ENCODE data around the gene ALDH2.
"Not testable (repeated sequence)": the region's sequence is repeated elsewhere in the genome, so short reads cannot be mapped to it uniquely, and the experiment has no call there.

ALDH2 gene

DNA sequence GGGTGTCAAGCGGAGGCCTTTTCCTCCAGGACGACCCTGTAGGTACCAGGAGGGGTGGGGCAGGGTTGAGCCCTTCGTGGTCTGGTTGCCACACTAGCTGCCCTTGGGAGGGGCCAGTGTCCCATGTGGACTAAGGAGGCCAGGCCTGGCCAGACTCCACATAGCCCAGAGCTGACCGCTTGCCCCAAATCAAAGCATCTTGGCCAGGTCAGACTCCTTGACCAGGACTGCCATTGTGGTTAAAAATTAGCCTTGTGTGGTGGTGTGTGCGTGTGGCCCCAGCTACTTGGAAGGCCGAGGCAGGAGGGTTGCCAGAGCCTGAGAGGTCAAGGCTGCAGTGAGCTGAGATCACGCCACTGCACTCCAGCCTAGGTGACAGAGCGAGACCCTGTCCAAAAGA is 24.8 kb downstream of the ALDH2 start:
- no peak for DNase-seq

DNA sequence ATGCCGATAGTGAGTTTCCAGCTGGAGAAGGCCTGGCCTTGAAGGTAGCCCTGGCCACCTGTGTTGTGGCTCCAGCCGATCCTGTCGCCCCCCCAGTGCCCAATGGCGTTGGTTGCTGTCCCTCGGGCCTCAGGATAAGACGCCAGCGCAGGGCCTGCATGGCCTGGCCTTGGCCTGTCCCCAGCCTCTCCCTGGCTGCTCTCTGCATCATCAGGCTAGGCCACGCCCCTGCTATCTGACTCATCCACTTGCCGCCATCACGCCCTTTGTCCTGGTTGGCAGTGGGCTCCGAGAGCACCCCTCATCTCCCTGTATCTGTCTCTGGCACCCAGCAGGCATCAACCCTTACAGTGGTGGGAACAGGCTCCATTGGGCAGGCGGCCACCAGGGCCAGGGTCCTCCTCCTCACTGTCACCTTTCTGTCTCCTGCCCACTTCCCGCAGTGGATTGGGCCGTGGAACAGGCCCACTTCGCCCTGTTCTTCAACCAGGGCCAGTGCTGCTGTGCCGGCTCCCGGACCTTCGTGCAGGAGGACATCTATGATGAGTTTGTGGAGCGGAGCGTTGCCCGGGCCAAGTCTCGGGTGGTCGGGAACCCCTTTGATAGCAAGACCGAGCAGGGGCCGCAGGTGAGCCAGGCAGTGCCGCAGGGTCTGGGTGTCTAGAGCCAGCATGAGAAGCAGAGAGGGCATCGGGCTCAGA is 25.6 kb downstream of the ALDH2 start:
- DNase-seq = no peak

DNA sequence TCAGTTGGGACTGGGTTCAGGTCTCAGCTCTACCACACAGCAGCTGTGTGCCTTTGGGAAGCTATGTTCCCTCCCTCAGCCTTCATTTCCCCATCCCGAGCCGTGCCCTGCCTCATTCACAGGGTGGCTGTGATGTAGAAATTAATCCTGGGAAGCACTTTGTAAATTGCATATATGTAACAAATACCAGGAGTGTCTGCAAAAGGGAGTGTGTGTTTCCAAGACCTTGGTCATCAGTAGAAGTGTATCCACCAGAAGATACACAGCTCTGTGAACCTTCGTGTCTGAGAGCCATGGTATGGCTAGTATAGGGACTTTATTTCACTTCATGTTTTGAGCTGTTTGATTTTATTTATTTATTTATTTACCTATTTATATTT is 26.1 kb downstream of the ALDH2 start:
- no peak for DNase-seq

DNA sequence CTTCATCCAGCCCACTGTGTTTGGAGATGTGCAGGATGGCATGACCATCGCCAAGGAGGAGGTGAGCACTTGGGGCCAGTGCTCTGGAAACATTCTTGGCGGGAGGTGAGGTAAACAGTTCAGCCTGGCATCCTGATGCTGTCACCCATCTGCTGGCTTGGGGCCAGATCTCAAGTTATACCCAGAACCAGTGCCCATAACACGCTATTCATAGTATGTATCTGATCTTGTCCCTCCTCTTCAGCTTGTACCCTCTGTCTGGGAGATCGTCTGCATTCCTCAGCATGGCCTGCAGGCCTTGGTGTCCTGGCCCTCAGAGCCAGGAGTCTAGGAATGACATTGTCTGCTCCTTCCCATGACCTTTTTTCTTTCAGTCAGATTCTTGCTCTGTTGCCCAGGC is 31.4 kb downstream of the ALDH2 start:
- DNase-seq = no peak

DNA sequence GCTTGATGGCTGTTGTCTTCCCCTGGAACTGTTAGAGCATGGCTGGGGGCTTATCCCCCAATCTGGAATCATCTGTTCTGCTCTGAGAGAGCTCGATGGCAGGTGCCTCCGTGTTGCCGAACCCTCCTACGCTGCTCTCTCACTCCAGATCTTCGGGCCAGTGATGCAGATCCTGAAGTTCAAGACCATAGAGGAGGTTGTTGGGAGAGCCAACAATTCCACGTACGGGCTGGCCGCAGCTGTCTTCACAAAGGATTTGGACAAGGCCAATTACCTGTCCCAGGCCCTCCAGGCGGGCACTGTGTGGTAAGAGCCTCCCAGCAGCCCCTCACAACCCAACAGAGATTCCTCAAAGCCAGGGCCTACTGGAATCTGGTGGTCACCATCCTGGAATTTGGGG is 33.0 kb downstream of the ALDH2 start:
- DNase-seq = no peak

DNA sequence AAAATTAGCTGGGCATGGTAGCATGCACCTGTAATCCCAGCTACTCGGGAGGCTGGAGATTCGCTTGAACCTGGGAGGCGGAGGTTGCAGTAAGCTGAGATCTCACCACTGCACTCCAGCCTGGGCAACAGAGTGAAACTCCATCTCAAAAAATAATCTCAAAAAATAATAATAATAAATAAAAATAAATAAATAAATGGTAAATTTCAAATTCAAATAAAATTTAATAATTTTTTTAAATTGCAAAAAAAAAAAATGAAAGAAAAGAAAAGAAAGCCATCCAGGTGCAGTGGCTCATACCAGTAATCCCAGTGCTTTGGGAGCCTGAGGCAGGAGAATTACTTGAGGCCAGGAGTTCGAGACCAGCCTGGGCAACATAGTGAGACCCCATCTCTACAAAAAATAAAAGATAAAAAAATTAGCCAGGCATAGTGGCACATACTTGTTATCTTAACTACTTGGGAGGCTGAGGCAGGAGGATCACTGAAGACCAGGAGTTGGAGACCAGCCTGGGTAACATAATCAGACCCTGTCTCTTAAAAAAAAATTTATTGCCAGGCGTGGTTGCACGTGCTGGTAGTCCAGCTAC is 36.4 kb downstream of the ALDH2 start:
- DNase-seq = no peak

DNA sequence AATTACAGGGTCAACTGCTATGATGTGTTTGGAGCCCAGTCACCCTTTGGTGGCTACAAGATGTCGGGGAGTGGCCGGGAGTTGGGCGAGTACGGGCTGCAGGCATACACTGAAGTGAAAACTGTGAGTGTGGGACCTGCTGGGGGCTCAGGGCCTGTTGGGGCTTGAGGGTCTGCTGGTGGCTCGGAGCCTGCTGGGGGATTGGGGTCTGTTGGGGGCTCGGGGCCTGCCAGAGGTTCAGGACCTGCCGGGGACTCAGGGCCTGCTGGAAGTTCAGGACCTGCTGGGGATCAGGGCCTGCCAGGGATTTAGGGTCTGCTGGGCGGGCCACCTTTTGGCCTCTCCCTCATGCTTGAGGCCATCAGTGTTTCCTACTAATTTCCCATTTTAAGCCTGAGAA is 37.1 kb downstream of the ALDH2 start:
- DNase-seq = no peak

DNA sequence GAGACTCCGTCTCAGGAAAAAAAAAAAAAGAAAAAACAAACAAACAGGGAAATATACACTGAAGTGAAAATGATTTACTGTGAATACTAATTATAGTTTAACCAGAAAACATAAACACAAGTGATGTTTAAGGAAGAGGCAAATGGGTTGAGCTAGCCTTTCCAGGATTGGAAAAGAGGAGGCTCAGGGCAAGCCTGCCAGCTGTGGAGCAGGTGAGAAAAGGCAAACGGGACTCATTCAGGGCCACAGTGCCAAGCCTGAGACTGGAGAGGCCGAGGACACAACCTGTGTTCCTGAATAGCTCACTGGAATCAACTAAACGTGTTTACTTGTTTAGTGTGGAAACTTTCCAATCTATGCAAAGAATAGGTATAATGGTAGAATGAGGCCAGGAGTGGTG is 39.6 kb downstream of the ALDH2 start:
- DNase-seq = no peak

DNA sequence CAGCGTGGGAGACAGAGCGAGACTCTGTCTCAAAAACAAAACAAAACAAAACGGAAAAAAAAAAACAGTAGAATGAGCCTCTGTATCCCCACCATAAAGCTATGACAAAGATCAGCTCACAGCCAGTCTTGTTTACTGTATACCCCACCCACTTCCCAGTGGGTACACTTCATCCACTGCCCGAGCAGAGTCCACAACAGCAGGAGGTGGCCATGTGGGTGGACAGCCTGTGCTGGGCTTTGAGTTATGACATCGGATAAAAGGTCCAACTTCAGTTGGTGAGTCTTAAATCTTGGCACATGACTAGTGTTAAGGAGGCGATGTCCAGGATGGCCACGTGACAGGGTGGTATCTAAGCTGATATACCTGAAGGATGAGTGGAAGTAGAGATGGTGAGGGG is 40.5 kb downstream of the ALDH2 start:
- DNase-seq = no peak

DNA sequence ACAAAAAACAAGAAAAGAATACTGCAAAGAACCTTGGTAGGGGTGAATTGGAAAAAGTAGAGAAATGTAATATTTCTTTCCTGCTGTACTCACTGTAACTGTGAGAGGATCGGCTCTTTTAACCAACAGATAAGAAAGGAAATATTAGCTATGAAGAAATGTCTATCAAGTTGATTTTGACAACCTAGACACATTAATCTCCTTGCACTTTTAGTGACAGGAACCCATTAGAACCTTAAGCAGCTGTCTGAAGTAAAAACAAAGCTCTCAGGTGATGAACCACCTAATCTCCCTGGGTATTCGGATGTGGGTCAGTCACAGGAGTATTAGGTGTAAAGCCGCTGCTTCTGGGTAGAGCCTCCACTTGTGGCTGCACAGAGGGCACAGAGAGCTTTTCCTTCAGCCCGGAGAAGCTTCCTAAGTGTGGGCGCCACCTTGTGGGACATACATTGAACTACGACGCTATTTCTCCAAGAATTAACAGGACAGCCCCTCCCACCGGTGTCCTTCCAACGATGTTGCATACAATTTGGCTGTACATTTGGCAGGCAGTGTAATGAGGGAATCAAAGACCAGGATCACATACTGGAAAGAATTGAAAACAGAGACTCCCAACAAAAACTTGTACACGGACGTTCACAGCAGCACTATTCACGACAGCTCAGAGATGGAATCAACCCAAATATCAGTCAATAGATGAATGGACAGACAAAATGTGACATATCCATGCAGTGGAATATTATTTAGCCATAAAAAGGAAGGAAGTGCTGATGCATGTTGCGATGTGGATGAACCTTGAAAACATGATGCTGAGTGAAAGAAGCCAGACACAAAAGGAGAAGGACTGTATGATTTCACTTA is 46.4 kb downstream of the ALDH2 start:
- DNase-seq = peak; percentile 77

DNA sequence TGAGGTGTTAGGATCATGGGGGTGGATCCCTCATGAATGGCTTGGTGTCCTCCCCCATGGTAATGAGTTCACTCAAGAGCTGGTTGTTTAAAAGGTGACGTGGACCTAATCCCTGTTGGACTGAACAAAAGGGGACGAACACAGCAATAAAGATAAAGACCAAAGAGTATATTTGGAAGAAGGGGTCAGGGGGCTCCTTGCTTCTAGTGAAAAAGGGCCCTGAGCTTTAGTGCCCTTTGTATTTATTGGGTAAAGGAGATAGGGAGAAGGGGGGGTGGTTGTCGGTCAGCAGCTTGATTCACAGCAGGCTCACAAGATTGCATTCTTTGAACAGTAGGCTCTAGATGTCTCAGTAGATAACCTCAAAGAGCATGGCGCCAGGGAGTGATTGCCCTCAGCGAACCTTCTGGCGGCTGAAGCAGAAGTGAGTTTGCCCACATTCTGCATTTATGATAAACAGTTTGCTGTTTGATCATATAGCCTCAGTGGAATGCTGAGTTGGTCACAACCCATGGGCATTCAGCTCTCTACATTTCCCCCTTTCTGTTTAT is 49.4 kb downstream of the ALDH2 start:
- no peak for DNase-seq

DNA sequence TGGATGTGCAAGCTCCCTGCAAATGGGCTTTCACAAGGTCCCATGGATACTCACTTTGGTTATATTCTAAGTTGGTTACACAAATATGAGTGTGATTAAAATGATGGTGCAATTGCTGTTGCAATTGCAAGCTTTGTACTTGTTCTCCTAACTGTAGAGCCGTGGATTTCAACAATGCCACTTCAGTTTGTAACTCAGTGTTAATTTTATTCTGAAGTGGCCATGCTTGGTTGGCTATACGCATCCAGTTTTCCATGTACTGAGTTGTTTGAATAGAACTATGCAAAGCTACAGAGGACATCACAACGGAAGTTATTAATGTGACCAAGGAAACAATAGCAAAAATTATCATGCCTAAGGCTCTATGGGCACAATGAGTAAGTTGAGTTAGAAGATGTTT is 50.2 kb downstream of the ALDH2 start:
- DNase-seq = not testable (repeated sequence)

DNA sequence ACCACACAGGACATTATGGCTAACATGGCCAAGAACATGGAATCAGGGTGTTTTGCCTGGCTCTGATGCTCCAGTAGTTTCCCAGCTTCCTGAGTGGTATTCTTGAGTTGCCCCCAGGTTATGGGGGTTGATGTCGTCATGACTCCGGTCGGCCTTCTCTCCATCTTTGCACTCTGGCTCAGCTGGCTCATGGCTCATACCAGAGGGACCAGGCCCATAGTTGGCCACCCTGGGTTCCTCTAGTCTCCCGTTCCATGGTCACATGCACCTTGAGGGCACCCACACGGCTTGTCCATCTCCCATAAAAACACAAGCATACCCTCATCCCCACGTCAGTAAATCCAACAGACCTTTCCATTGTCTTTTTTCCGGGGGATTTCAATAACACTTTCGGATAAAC is 51.6 kb downstream of the ALDH2 start:
- no peak for DNase-seq

DNA sequence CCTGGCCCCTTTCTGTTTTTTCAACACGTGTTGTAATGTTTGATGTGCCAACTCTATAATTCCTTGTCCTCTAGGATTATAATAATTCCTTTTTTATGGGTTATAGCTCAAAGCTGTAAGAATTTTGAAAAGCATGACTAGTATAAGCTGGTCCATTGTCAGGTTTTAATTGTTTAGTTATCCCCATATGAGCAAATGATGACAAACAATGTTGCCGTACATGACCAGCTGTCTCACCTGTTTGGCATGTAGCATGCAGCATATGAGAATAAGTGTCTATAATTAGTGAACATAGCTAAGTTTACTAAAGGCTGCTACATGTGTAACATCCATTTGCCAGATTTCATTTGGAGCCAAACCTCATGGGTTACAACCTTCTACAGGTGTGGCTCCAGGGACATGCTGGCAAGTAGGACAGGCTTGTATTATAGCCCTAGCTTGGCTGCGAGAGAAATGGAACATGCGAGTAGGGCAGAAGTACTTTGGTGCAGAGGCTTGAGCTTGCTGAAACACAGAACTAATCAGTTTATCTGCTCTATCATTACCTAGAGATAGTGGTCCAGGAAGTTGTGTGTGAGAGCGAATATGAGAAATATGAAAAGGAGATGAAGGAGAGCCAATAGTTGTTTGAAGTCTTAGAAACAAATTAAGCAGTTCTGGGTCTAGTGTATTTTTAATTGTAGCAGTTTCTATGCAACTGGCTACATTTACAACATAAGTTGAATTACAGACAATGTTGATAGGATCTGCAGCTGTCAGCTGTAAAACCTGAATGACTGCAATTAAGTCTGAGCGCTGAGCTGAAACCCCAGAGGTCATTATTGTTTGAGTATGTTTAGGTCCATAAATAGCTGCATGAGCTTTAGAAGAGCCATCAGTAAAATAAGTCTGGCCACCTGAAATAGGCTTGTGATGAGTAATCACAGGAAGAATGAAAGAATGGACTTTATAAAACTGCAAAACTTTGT is 52.7 kb downstream of the ALDH2 start:
- DNase-seq = no peak

DNA sequence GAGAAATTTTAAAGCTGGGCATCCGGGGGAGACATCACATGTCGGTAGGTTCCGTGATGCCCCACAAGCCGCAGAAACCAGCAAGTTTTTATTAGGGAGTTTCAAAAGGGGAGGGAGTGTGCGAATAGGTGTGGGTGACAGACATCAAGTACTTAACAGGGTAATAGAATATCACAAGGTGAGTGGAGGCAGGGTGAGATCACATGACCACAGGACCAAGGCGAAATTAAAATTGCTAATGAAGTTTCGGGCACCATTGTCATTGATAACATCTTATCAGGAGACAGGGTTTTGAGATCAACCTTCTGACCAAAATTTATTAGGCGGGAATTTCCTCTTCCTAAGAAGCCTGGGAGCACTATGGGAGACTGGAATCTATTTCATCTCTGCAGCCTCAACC is 54.1 kb downstream of the ALDH2 start:
- not testable (repeated sequence) for DNase-seq

DNA sequence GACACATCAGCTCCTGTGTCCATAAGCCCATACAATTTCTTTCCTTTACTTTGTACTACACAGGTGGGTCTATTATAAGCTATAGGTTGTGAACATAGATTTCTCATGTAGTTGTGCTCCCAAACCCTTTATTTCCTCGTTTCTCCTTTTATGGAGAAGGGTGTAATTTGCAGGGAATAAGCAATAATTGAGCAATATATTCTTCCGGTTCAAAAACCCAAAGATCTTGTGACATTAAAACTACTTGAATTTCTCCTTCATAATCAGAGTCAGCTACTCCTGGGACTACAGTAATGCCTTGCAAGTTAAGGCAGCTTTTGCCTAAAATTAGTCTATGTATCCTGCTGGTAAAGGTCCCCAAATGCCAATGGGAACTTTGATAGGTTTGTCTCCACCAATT is 56.2 kb downstream of the ALDH2 start:
- no peak for DNase-seq

DNA sequence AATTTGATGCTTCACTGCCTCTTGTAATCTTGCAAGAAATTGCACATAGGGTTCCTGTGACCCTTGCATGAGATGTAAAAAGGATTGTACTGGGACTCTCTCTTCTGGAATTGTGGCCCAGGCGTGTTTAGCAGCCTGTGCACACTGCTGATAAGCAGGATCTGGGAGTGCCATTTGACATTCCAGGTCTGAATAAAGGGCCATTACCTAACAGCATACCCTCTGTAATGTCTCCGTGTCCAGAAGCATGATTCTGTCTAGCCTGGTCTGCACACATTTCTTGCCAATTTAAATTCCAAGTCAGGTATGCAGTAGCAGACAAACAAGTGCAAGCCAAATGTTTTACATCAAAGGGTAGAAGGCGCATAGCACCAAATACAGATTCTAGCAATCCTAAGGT is 57.2 kb downstream of the ALDH2 start:
- DNase-seq = no peak

DNA sequence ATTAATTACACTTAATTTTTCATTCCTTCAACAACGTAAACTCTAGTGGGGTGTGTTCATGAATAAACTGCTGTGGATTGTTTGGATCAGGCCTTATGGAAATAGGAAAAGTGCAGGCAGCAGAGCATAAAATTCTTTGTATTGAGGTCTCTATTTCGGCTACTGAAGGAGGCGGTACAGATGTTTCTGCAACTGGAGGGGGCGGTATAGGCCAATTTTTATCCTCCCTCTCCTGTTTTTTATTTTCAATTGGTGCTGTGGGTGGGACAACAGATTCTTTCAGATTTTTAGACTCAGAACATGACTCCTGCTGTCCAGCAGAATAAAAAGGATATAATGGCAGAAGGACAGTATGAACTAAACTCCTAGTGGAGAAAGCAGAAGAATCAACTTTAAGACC is 57.6 kb downstream of the ALDH2 start:
- DNase-seq = not testable (repeated sequence)

DNA sequence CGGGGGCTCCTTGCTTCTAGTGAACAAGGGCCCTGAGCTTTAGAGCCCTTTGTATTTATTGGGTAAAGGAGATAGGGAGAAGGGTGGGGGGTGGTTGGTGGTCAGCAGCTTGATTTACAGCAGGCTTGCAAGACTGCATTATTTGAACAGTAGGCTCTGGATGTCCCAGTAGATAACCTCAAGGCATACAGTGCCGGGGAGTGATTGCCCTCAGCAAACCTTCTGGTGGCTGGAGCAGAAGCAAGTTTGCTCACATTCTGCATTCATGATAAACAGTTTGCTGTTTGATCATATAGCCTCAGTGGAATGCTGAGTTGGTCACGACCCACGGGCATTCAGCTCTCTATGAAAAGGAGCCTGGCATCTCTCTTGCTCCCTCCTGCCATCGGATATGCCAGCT is 58.8 kb downstream of the ALDH2 start:
- DNase-seq = no peak

DNA sequence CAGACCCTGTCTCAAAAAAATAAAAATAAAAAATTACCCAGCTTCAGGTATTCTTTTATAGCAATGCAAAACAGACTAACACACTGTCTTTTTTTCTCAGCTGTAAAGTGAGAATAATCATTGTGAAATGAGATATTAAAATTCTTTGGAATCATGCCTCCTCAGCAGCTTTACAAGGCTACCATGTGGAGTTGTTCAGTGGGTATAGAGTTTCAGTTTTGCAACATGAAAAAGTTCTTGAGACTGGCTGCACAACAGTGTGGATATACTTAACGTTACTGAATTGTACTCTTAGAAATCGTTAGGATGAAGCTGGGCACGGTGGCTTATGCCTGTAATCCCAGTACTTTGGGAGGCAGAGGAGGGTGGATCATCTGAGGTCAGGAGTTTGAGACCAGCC is 59.6 kb downstream of the ALDH2 start:
- DNase-seq = no peak

DNA sequence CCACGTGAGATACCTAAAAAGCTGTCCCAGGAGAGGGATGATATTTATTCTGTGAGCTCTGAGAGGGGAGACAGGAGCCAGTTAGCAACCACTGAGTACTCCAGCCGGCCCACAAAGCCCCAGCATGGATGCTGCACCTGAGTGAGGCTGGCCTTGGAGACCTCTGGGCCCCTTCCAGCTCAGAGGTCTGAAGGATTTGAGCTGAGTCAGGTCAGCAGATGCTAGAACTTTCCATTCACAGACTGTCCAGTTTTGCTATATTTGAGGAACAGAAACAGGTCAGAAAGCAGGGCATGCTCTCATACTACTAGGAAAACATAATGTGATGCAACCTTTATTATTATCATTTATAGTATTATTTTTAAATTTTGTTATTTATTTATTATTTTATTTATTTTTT is 60.3 kb downstream of the ALDH2 start:
- no peak for DNase-seq

DNA sequence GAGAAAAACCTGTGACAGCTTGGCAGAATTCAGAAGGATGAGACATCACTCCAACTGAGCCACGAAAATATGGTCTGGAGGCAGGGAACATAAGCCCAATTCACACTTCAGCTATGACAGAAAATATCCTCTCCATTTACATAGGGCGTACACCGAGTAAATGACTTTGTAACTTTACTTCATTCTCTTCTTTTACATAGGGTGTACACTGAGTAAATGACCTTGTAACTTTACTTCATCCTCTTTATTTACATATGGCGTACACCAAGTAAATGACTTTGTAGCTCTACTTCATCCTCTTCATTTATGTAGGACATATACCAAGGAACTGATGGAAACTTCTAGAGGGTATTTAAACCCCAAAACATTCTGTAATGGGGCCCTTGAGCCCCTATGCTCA is 61.2 kb downstream of the ALDH2 start:
- DNase-seq = no peak

Measured in NCI-H1694 (cell line).